Neural cell (in vitro differentiated cells): ENCODE measurements around the gene RBM10.

Experiments
- CTCF ChIP-seq: fragments of 450-650 bp; IDR thresholded peaks from 2 replicates; pipeline ENCODE4 v1.5.1; 2014; ENCODE audit warnings: antibody characterized with exemption, mild to moderate bottlenecking, moderate library complexity; ENCODE audit not compliant: poor library complexity, severe bottlenecking
- EP300 ChIP-seq: fragments of 450-650 bp; conservative IDR thresholded peaks from 2 replicates; pipeline ENCODE4 v1.6.1; 2014; ENCODE audit warnings: antibody characterized with exemption, mild to moderate bottlenecking, moderate library complexity; ENCODE audit not compliant: poor library complexity, severe bottlenecking
- EZH2 ChIP-seq: fragments of 200-600, 300-800 bp; shearing (Covaris generic), sonication (generic); IDR thresholded peaks from 2 replicates; pipeline ENCODE4 v1.6.1; 2014; ENCODE audit warnings: antibody characterized with exemption, low read length, borderline replicate concordance, mild to moderate bottlenecking; ENCODE audit not compliant: insufficient read depth, poor library complexity, severe bottlenecking
- MXI1 ChIP-seq: fragments of 450-650 bp; conservative IDR thresholded peaks from 2 replicates; pipeline ENCODE4 v1.6.1; 2014; ENCODE audit warnings: antibody characterized with exemption, mild to moderate bottlenecking; ENCODE audit not compliant: poor library complexity, severe bottlenecking
- POLR2AphosphoS5 ChIP-seq: IDR thresholded peaks from 2 replicates; pipeline ENCODE4 v1.6.1; 2012
- REST ChIP-seq: IDR thresholded peaks from 2 replicates; pipeline ENCODE4 v1.6.1; 2012; ENCODE audit warnings: borderline replicate concordance

GRCh38 chrX:47226531-47227333 is 81.7 kb downstream of the RBM10 start:
- TF ChIP-seq REST: no peak
- no peak for TF ChIP-seq CTCF
- TF ChIP-seq EZH2: no peak
- no peak for TF ChIP-seq MXI1
- no peak for TF ChIP-seq POLR2AphosphoS5
- TF ChIP-seq EP300: no peak
